IPS-15b (cell line): ENCODE measurements around the gene HIVEP2.

Experiments
- H3K27me3 ChIP-seq: one replicate; pipeline ENCODE4 v1.6.1; 2013; ENCODE audit warnings: low read length; ENCODE audit not compliant: control insufficient read depth, insufficient read depth
- H3K36me3 ChIP-seq: one replicate; pipeline ENCODE4 v1.6.1; 2013; ENCODE audit warnings: low read length; ENCODE audit not compliant: control insufficient read depth, insufficient read depth
- H3K4me1 ChIP-seq: one replicate; pipeline ENCODE4 v1.6.1; 2013; ENCODE audit warnings: mild to moderate bottlenecking, low read length; ENCODE audit not compliant: control insufficient read depth, insufficient read depth
- H3K4me3 ChIP-seq: one replicate; pipeline ENCODE4 v1.5.1; 2013; ENCODE audit warnings: low read depth, low read length
- H3K9ac ChIP-seq: one replicate; pipeline ENCODE4 v1.6.1; 2013; ENCODE audit warnings: low read depth, mild to moderate bottlenecking, low read length
- H3K9me3 ChIP-seq: one replicate; pipeline ENCODE4 v1.6.1; 2013; ENCODE audit warnings: mild to moderate bottlenecking, low read length; ENCODE audit not compliant: control insufficient read depth, insufficient read depth

HIVEP2 gene

DNA sequence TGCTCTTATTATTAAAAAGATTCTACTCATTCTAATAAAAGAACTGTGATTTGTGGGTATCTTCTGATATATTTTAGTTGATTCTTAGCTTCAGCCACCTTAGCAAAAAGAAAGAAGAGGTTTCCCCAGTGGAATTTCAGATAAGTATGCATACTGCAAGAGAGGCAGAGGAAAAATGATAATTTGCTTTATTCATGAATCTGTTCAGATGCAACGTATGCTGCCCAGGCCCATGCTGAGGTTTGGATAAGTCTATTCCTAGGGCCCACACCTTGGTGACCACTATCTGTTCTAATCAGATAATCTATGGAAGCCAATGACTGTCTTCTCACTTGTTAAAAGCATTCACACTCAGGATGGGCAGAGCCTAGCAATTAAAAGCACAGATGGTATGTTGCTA lies 194.0 kb downstream of the HIVEP2 start:
- Histone ChIP-seq H3K4me3 (no peak overlapping the region), H3K36me3 (no peaks in the 10 kb centered on the region), H3K27me3 (no peaks in the 10 kb centered on the region), H3K4me1 (no peaks in the 10 kb centered on the region), H3K9me3 (no peaks in the 10 kb centered on the region), H3K9ac (no peak overlapping the region)

DNA sequence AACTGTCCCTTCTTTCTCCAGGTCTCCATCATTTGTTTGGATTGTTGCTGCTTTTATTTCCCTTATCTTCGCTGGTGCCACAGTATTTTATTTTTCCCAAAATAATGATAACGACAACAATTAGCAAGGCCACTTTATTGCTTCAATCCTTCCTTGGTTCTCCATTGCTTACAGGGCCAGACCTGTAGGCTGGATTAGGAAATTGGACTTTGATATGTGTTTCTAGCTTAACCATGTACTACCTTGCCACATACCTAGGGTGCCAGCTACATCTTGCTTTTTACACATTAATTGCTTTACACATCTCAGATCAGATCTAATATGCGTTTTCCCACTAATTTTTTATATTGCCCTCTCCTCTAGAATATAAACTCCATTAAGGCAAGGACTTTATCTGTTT lies 195.4 kb downstream of the HIVEP2 start:
- Histone ChIP-seq H3K4me1 (no peaks in the 10 kb centered on the region), H3K9ac (no peak overlapping the region), H3K36me3 (no peaks in the 10 kb centered on the region), H3K4me3 (no peak overlapping the region), H3K27me3 (no peaks in the 10 kb centered on the region), H3K9me3 (no peaks in the 10 kb centered on the region)

DNA sequence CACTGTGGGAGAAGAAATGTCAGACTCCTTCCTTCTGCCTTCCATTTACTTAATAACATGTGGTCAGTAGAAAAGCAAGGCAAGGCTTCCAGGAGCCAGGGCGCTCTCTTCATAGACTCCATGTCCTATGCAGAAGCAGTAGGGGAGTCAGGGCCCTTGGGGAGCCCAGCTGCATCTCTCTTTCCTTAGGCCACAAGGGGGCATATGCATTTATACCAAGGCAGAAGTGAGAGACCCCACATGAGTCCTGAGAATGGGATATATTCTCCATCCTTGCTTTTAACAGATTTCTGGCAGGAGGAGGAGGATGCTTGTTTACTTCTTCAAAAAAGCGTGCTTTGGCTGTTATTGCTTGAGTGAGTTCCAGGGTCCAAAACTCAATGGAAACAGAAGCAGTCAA lies 198.5 kb downstream of the HIVEP2 start:
- no peaks in the 10 kb centered on the region for H3K9me3 ChIP-seq
- no peak overlapping the region for H3K9ac ChIP-seq
- H3K4me1 ChIP-seq: no peaks in the 10 kb centered on the region
- no peak overlapping the region for H3K4me3 ChIP-seq
- H3K27me3 ChIP-seq: no peaks in the 10 kb centered on the region
- H3K36me3 ChIP-seq: no peaks in the 10 kb centered on the region

DNA sequence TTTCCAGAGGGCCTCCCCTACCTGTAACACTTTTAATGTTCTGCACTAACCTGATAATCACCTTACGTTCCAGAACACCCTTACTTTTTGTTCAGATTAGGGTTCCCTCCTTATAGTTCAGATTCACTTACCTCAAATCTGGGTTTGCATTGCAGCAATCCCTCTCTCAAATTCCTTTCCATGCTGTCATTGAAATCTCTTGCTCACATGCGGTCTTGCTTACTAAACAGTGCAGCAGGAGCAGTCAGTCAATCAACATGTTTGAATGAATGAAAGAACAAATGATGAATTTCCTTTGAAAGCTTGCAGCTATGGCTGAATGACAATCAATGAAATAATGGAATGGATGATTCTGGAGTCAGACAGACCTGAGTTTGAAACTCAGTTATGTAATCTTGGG lies 200.1 kb downstream of the HIVEP2 start:
- Histone ChIP-seq H3K27me3 (no peaks in the 10 kb centered on the region), H3K9me3 (no peaks in the 10 kb centered on the region), H3K4me1 (no peaks in the 10 kb centered on the region), H3K9ac (no peak overlapping the region), H3K4me3 (no peak overlapping the region), H3K36me3 (no peaks in the 10 kb centered on the region)

DNA sequence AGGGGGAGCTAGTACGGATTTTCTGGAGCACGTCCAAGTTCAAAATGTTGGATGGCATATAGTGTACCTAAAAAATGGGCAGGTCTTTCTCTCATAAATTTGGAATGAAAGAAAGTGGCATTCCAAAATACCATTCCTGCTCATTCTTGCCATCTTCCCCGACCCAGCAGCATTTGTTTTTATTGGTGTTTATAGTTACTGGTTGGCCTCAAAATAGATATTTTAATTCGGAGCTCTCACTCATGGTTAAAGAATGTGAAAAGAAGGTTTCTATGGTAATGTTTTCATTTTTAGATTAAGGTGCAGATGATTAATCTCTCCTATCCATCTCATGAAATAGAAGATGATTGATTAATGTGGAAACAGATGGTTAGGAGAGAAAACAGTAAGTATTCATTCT lies 204.5 kb downstream of the HIVEP2 start:
- no peak overlapping the region for H3K4me3 ChIP-seq
- no peaks in the 10 kb centered on the region for H3K36me3 ChIP-seq
- no peaks in the 10 kb centered on the region for H3K9me3 ChIP-seq
- H3K4me1 ChIP-seq: peaks cover 3% of the 10 kb centered on the region
- no peaks in the 10 kb centered on the region for H3K27me3 ChIP-seq
- H3K9ac ChIP-seq: no peak overlapping the region

DNA sequence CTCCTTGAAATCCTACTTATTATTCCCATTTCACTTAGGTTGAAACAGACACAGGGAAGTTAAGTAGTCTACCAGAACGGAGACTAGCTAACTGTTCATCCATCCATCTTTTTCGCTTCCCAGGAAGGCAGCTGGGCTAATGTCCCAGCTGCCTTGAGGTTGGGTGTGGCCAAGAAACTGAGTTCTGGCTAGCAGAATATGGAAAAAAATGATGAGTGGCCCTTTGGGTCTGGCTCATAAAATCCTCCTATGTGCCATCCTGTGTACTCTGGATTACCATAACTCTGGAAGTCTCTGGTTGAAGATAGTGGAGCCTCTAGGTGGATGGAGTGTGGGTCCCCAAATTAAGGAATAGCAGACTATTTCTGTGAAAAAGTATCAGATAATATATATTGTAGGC lies 206.2 kb downstream of the HIVEP2 start:
- no peak overlapping the region for H3K4me3 ChIP-seq

DNA sequence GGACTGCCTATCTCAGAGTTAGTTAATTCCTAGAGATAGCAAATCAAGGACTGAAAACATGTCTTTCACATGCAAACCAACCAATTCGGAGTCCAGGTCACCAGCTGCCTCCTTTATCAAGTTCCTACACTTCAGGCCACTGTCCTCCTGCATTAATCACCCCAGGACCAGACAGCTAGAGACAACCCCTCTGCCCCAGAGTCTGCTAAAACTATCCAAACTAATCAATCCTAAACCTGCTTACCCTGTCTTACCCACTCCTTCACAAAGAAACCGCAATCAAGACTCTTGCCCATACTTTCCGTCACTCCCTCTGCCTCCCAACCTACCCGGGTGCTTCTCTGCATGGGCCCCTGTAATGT lies 207.0 kb downstream of the HIVEP2 start:
- Histone ChIP-seq H3K36me3 (no peaks in the 10 kb centered on the region), H3K4me3 (no peak overlapping the region), H3K4me1 (peaks cover 7% of the 10 kb centered on the region), H3K9ac (no peak overlapping the region), H3K9me3 (no peaks in the 10 kb centered on the region), H3K27me3 (no peaks in the 10 kb centered on the region)

More for the DNA sequence above, 206.2 kb downstream of the HIVEP2 start:
- Histone ChIP-seq H3K4me1 (peaks cover 5% of the 10 kb centered on the region), H3K9ac (no peak overlapping the region), H3K27me3 (no peaks in the 10 kb centered on the region), H3K36me3 (no peaks in the 10 kb centered on the region), H3K9me3 (no peaks in the 10 kb centered on the region)

DNA sequence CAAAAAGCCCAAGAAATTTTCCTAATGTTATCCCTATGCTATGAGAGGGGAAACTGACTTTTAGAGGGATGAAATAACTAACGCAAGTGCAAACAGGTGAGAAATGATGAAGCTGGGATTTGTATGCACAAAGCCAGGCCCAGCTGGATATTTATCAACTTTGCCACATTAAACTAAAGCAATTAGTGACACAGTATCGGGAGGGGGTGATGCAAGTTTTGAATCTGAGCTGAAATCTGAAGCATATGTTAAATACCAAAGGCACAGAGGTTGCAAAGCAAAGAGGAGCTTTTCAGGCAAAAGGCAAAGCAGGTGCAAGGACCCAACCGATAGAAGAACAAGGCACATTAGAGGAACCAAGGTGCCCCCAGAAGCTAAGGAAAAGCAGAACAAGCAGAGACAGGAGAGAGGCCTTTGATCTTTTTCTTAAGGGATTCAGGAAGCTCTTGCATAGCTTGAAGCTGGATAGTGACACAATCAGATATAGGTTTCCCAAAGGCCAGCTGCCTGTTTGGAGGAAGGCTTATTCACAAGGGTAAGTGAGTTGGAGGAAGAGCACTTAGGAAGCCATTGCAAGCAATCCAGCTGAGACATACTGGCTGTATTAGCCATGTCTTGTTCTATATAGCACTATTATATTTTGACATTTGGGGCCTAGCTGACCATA lies 207.5 kb downstream of the HIVEP2 start:
- Histone ChIP-seq H3K9ac (no peak overlapping the region), H3K9me3 (no peaks in the 10 kb centered on the region), H3K4me1 (peaks cover 7% of the 10 kb centered on the region), H3K36me3 (no peaks in the 10 kb centered on the region), H3K4me3 (no peak overlapping the region), H3K27me3 (no peaks in the 10 kb centered on the region)

DNA sequence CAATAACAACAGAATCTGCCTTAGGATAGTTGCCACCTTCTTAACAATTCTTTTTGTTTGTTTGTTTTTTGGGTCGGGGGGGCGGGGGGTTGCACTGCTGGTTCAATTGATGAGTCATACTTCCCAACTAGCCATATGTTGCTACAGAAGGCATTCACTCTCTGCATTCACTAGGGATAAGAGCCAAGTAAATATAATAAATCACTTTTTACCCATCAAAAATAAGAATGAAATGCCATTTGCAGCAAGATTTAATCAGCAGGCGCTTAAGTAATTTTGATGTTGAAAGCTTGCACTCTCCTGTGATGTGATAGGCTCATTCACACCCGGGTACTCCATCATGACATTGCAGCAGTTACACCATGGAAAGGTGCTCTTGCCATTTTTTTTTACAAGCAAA lies 209.8 kb downstream of the HIVEP2 start:
- H3K27me3 ChIP-seq: no peaks in the 10 kb centered on the region
- no peak overlapping the region for H3K9ac ChIP-seq
- no peak overlapping the region for H3K4me3 ChIP-seq
- peaks cover 7% of the 10 kb centered on the region for H3K4me1 ChIP-seq
- no peaks in the 10 kb centered on the region for H3K36me3 ChIP-seq
- H3K9me3 ChIP-seq: no peaks in the 10 kb centered on the region

DNA sequence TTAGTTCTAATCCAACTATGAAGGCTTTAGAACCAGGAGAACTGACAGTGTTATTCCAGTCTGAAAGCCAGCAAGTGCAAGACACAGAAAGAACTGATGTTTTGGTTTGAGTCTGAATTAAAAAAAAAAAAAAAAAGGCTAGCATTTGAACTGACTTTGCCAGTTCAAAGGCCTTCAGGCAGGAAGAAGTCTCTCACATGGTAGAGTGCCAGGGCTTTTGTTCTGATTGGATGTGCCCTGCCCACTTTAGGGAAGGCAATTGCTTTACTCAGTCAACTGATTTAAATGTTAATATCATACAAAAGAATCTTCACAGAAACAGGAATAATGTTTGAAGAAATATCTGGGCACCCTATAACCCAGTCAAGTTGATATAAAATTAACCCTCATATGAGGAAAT lies 212.2 kb downstream of the HIVEP2 start:
- H3K36me3 ChIP-seq: no peaks in the 10 kb centered on the region
- H3K9me3 ChIP-seq: no peaks in the 10 kb centered on the region
- no peak overlapping the region for H3K9ac ChIP-seq
- H3K4me1 ChIP-seq: peaks cover 7% of the 10 kb centered on the region
- no peaks in the 10 kb centered on the region for H3K27me3 ChIP-seq
- H3K4me3 ChIP-seq: no peak overlapping the region

DNA sequence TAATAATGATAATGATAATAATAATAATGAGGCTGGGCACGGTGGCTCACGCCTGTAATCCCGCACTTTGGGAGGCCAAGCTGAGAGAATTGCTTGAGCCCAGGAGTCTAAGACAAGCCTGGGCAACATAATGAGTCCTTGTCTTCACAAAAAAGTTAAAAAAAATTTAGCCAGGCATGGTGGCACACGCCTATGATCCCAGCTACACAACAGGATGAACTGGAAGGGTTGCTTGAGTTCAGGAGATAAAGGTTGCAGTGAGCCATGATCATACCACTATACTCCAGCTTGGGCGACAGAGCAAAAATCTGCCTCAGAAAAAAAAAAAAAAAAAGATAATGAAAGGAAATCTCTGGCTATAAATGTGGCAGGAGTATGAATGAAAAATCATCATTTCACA lies 213.4 kb downstream of the HIVEP2 start:
- Histone ChIP-seq H3K36me3 (no peaks in the 10 kb centered on the region), H3K9ac (no peak overlapping the region), H3K4me1 (peaks cover 7% of the 10 kb centered on the region), H3K27me3 (no peaks in the 10 kb centered on the region), H3K9me3 (no peaks in the 10 kb centered on the region), H3K4me3 (no peak overlapping the region)

DNA sequence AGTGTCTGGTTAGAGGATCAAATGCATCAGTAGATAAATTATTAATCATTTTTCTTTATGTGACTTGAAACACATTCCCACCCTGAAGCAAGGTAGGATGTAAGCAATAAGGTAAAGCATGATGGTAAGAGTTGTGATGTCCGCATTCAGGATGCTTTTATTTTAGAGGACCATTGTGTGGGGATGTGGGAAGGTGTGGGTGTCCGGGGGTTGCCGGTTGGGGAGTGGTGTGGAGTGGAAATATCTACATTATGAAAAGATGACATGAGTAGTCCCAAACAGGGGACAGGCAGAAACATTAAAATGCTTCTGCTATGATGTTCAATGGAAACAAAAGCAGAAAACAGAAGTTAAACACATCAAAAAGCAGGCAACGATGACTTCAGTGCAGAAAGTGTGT lies 215.4 kb downstream of the HIVEP2 start:
- no peaks in the 10 kb centered on the region for H3K27me3 ChIP-seq
- no peak overlapping the region for H3K4me3 ChIP-seq
- H3K4me1 ChIP-seq: peaks cover 2% of the 10 kb centered on the region
- H3K36me3 ChIP-seq: no peaks in the 10 kb centered on the region
- H3K9ac ChIP-seq: no peak overlapping the region
- H3K9me3 ChIP-seq: no peaks in the 10 kb centered on the region
